AG09309 (cell line): Measurements from ENCODE around the gene GALNT9.
"Not testable (repeated sequence)": the region's sequence is repeated elsewhere in the genome, so short reads cannot be mapped to it uniquely, and the experiment has no call there.

ENCODE experiments used
- DNase-seq: peaks from one replicate; pipeline ENCODE4 v3.0.0-alpha.2; 2010; ENCODE audit warnings: low read depth
- H3K4me3 ChIP-seq: 2 replicates; pipeline ENCODE4 v1.5.1; 2011; ENCODE audit warnings: mild to moderate bottlenecking, low read depth, low read length, moderate library complexity; ENCODE audit not compliant: control insufficient read depth
- TF ChIP-seq, protein P1 (sequence below): IDR thresholded peaks from 2 replicates; pipeline ENCODE4 v1.5.1; 2011; ENCODE audit warnings: mild to moderate bottlenecking, low read depth, low read length, inconsistent platforms; ENCODE audit not compliant: insufficient read depth, control insufficient read depth; ENCODE audit errors: missing control alignments

GALNT9 gene

GRCh38 chr12:132363661-132364347 lies 34.4 kb upstream of the GALNT9 start:
- no peak for DNase-seq
- H3K4me3 ChIP-seq: no peak overlapping the region
- TF ChIP-seq, protein P1, sequence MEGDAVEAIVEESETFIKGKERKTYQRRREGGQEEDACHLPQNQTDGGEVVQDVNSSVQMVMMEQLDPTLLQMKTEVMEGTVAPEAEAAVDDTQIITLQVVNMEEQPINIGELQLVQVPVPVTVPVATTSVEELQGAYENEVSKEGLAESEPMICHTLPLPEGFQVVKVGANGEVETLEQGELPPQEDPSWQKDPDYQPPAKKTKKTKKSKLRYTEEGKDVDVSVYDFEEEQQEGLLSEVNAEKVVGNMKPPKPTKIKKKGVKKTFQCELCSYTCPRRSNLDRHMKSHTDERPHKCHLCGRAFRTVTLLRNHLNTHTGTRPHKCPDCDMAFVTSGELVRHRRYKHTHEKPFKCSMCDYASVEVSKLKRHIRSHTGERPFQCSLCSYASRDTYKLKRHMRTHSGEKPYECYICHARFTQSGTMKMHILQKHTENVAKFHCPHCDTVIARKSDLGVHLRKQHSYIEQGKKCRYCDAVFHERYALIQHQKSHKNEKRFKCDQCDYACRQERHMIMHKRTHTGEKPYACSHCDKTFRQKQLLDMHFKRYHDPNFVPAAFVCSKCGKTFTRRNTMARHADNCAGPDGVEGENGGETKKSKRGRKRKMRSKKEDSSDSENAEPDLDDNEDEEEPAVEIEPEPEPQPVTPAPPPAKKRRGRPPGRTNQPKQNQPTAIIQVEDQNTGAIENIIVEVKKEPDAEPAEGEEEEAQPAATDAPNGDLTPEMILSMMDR: no peak

DNA sequence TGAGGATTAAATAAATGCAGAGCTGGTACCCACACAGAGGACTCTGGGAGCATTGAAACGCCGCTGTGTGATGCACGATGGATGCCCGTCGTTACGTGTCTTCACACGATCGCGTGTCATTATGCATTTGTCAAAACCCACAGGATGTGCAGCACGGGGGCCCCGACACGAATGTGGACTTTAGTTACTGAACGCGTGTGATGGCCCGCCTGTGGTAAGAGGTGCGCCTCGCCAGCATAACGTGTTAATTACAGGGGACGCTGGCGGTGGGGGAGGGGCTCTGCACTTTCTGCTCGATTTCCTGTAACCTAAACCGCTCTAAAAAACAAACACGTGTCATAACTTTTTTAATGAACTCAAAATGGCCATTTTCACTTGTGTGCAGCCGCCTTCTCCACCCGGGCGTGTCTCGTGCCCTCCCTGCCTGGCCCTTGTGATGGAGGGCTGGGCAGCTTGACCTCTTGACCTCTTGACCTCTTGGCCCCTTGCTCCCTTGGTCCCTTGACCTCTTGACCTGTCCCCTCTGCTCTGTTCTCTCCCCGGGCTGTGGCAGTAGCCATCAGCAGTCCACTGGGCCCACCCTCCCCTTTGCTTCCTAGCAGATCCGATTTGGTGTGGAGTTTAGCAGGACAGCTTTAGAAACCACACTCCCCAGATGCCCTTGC lies 33.7 kb upstream of the GALNT9 start:
- no peak overlapping the region for H3K4me3 ChIP-seq
- TF ChIP-seq, protein P1: no peak
- DNase-seq: no peak

GRCh38 chr12:132360906-132361777 lies 31.8 kb upstream of the GALNT9 start:
- TF ChIP-seq, protein P1: no peak
- no peak overlapping the region for H3K4me3 ChIP-seq
- no peak for DNase-seq

DNA sequence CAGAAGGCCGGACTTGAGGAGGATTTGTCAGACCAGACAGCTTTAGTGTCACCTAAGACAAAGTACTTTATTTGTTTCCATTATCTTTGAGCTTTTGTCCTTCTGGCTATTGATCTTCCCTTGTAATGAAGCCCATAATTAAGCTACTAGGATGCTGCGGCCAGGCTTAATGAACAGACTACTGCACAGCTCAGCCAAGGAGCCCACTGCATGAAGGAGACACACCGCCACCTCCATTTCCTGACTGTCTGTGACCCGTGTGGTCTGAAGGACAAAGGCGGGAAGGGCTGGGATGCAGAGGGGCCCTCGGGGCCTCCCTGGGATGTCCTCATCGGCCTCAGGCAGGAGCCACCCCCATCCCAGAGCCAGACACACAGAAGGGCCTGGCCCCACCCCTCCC lies 31.0 kb upstream of the GALNT9 start:
- no peak for DNase-seq
- TF ChIP-seq, protein P1: no peak

GRCh38 chr12:132359971-132360370 lies 30.6 kb upstream of the GALNT9 start:
- no peak for DNase-seq
- TF ChIP-seq, protein P1: no peak
- no peak overlapping the region for H3K4me3 ChIP-seq

More for the DNA sequence above, 31.0 kb upstream of the GALNT9 start:
- no peak overlapping the region for H3K4me3 ChIP-seq

- TF ChIP-seq, protein P1: no peak
- no peak for DNase-seq
- H3K4me3 ChIP-seq: no peak overlapping the region
Observed at GRCh38 chr12:132359551-132359950, 30.2 kb upstream of the GALNT9 start.

DNA sequence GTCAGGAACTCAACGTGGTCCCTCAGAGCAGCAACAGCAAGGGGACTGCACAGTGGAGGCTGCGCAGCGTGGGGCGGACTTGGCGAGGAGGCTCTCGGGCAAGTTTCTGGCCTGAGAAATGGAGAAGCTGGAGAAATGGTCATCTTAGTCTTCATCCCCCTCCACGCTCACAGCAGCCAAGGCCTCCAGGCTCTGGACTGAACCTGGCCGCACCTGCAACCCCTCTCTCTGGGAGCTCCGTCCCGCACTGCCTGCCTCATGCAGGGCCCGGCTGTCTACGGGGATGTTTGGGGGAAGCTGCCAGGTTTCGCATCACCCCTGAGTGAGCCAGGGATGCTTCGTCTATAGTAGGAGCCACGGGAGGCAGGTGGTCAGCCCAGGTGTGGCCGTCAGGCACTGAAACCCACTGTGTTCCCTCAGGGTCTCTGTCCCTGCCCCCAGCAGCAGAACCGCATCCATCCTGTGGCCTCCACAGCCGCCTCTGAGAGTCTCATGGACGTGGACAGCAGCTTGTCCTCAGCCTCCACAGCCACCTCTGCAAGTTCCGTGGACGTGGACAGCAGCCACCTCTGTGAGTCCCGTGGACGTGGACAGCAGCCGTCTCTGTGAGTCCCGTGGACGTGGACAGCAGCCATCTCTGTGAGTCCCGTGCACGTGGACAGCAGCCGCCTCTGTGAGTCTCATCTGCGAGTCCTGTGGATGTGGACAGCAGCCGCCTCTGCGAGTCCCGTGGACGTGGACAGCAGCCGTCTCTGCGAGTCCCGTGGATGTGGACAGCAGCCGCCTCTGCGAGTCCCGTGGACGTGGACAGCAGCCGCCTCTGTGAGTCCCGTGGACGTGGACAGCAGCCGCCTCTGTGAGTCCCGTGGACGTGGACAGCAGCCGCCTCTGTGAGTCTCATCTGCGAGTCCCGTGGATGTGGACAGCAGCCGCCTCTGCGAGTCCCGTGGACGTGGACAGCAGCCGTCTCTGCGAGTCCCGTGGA lies 29.1 kb upstream of the GALNT9 start:
- not testable (repeated sequence) for H3K4me3 ChIP-seq

More for the DNA sequence above, 29.1 kb upstream of the GALNT9 start:
- DNase-seq: not testable (repeated sequence)
